ENCODE results near the gene GABRB1.

GABRB1 gene

DNA sequence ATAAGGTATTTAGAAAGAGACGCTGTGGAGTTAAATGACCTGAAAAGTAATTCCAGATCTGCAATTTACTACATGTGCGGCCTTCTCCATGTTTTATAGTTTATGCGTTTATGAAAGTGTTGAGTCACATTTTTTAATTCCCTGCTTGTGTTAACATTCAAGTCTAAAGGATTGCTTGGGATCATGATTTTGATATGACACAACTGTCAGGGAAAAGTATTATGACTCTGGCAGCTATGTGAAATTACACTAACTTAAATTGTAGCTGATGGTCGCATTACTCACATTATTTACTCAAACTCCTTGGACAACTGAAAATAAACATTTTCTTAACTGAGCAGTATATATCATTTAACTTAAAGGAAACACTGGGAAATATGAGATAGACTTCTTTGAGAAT, 14.3 kb upstream of the GABRB1 start:
- TF ChIP-seq, protein P1, sequence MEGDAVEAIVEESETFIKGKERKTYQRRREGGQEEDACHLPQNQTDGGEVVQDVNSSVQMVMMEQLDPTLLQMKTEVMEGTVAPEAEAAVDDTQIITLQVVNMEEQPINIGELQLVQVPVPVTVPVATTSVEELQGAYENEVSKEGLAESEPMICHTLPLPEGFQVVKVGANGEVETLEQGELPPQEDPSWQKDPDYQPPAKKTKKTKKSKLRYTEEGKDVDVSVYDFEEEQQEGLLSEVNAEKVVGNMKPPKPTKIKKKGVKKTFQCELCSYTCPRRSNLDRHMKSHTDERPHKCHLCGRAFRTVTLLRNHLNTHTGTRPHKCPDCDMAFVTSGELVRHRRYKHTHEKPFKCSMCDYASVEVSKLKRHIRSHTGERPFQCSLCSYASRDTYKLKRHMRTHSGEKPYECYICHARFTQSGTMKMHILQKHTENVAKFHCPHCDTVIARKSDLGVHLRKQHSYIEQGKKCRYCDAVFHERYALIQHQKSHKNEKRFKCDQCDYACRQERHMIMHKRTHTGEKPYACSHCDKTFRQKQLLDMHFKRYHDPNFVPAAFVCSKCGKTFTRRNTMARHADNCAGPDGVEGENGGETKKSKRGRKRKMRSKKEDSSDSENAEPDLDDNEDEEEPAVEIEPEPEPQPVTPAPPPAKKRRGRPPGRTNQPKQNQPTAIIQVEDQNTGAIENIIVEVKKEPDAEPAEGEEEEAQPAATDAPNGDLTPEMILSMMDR (IDR thresholded peaks at IDR 0.05), result no peak
- DNase-seq (ENCODE audit: low spot score), result no peak
- Histone ChIP-seq H3K4me3 (no peak overlapping the region), H3K27ac (no peak overlapping the region)

DNA sequence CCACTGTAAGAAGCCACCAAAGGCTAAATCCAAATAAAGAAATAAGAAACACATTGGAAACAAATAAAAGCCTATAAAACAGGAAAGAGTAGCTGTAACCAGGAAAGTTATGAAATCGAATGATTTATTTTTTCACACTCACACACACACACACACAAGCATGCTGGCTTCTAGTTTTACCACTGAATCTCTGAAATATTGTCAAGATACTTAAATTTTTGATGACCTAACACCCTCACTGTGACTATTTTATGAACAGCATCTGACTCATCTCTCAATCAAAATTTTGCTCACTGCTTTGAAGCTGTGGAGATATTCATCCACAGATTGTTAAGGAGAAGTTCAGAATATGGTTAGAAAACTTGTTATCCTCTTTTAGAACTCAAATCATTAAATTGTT, 13.9 kb upstream of the GABRB1 start:
- Histone ChIP-seq H3K27ac (no peak overlapping the region), H3K4me3 (no peak overlapping the region)
- DNase-seq (ENCODE audit: low spot score), result no peak
- TF ChIP-seq, protein P1 (IDR thresholded peaks at IDR 0.05), result no peak

DNA sequence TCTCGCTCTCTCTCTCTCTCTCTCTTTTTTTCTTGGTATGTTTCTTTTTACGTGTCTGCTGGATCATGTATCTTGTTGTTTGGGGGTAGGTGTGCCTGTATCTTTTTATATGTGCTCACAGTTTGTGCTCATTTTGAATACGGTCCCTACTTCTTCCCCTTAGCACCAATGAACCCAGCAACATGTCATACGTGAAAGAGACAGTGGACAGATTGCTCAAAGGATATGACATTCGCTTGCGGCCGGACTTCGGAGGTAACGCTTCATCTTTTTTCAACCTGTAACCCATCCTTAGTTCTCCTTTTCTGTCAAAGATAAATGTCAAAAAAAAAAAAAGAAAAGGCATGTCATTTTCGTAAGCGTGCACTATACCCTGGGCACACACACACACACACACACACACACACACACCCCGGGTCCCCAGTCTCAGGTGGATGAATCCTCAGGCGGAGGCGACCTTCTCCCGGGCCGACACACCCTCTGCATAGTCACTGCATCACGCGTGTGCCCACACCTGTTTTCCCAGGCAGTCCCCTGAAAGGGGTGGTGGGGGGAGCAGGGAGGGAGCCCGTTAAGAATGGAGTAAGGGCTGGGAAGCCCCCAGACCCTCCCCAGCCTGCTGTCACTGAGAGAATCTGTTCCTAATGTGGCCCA, 511 bp downstream of the GABRB1 start:
- Histone ChIP-seq H3K4me3 (peak overlapping the region; percentile 68), H3K27ac (peak overlapping the region in 1 of 2 donors; percentile 51)
- no peak for DNase-seq (ENCODE audit: low spot score)
- TF ChIP-seq, protein P1 (IDR thresholded peaks at IDR 0.05), result no peak

DNA sequence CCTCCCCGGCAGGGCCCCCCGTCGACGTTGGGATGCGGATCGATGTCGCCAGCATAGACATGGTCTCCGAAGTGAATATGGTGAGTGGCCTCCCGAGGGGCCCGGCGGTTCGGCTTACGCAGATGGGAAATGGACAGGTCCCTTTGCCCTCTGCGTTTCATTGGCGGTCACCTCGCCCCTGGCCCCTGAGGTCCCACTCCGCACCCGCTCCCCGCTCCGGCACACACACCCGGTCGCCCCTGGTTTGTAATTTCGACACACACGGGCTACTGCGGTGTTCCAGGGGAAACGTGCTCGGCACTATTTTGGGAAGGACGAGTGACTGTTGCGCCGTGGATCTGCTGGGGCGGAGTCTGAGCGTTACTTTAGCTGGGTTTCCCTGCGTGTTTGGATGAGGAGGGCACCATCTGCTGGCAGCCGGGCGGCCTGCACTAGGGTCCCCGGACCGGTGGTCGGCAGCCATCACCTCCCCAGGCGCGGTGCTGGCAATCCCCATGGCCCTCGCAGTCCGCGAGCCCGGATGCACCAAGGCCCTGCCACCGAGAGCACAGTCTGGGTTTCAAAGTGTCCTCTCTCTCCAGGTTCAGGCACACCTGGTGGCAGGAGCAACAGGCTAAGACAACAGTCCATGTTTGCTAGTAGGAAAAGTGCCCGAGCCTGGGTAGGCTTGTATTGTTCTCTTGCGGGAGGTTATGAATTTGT, 1.2 kb downstream of the GABRB1 start:
- TF ChIP-seq, protein P1 (IDR thresholded peaks at IDR 0.05), result peak; percentile 80
- Histone ChIP-seq H3K4me3 (peak overlapping the region; percentile 68), H3K27ac (peak overlapping the region in 1 of 2 donors; percentile 51)
- DNase-seq (ENCODE audit: low spot score), result peak; percentile 83

DNA sequence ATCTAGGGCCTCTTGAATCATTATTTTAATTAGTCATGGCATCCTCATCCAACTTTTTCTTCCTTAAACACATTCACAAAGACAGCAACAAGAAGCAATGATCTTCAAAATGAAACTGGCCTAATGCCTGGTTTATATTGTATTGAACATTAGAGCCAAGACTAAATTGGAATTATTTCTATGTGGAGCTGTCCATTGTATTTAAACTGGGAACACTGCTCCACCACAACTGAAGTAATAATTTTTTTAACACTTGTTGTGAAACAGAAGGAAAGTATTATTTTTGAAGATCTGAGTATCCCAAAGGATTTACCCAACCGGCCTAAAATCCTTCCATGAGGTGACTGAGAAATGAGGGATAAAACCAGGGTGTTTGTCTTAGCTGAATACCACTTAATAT, 6.9 kb downstream of the GABRB1 start:
- DNase-seq (ENCODE audit: low spot score), result no peak
- TF ChIP-seq, protein P1 (IDR thresholded peaks at IDR 0.05), result no peak
- Histone ChIP-seq H3K4me3 (no peak overlapping the region), H3K27ac (no peak overlapping the region)

DNA sequence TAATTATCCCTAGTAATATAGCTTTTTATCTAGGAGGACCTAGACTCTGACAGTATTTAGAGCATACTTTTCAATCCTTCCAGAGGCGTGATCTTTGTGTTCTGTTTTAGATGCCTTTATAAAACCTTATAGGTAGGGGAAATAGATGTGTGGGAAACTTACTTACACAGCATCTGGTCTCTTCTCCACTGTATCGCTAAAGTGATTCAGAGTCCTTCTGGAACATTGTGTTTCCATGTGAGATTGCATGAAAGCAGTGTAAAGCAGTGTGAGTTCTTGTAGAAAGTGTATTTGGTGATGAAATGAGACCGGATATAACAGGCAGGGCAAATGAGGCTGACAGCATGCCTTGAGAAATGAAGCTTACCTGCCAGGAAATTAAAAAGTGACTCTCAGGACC, 9.5 kb downstream of the GABRB1 start:
- H3K4me3 ChIP-seq, result no peak overlapping the region
- no peak for DNase-seq (ENCODE audit: low spot score)
- TF ChIP-seq, protein P1 (IDR thresholded peaks at IDR 0.05), result no peak
- no peak overlapping the region for H3K27ac ChIP-seq

DNA sequence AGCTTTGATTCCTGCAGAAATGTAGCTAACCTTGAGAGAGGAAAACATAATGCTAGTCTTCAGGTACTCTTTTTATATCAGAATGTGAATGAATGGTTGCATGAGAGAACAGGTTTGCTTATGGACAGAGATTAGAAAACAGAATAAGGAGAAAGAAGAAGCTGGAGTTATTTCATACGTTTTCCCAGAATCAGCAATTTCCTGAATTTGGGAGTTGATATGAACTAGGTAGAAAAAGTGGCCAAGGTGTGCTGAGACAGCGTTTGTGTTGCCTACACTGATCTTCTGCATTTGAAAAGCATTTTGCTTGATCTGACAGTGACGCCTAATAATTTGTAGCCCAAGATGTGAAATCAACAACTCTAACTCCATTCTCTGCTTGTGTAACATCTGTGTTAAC, 12.5 kb downstream of the GABRB1 start:
- no peak overlapping the region for H3K4me3 ChIP-seq
- TF ChIP-seq, protein P1 (IDR thresholded peaks at IDR 0.05), result no peak
- DNase-seq (ENCODE audit: low spot score), result no peak
- H3K27ac ChIP-seq, result no peak overlapping the region

Data from coronary artery (tissue), 2 donors.